ENCODE measurements around the gene CSNK1D.

CSNK1D gene

GRCh38 chr17:82273327-82274133, at the start of gene CSNK1D:
TSS of gene CSNK1D (minus strand) at chr17:82273700. CDS start at chr17:82273381, 319 bp downstream.
- Mint-ChIP-seq H3K4me1 (peaks cover 31 to 43% of the 10 kb centered on the region in 2 donors), H3K9me3 (no peaks in the 10 kb centered on the region), H3K36me3 (peaks cover 17 to 25% of the 10 kb centered on the region in 2 donors)

GRCh38 chr17:82322526-82323453, 49.3 kb upstream of the CSNK1D start:
- DNase-seq = no peak
- Mint-ChIP-seq H3K27ac (peak overlapping the region; percentile 80), H3K27me3 (peaks cover 22 to 27% of the 10 kb centered on the region in 2 donors), H3K4me1 (peaks cover 6 to 20% of the 10 kb centered on the region in 2 donors), H3K4me3 (no peak overlapping the region), H3K9me3 (no peaks in the 10 kb centered on the region), H3K36me3 (no peaks in the 10 kb centered on the region)
- ATAC-seq (replicated peaks) = no peak

More at GRCh38 chr17:82273327-82274133, at the start of gene CSNK1D:
- ATAC-seq (replicated peaks) = peak; percentile 89 to 90
- Mint-ChIP-seq H3K4me3 (peak within 1 kb of the TSS; percentile 92 to 94), H3K27ac (peak within 1 kb of the TSS; percentile 99), H3K27me3 (peaks cover 0 to 3% of the 10 kb centered on the region in 2 donors)
- DNase-seq = peak; percentile 85

GRCh38 chr17:82321947-82322466, 48.5 kb upstream of the CSNK1D start:
- Mint-ChIP-seq H3K9me3 (no peaks in the 10 kb centered on the region), H3K36me3 (no peaks in the 10 kb centered on the region), H3K4me3 (peak overlapping the region; percentile 56 to 80), H3K27me3 (peaks cover 16 to 21% of the 10 kb centered on the region in 2 donors), H3K4me1 (peaks cover 6 to 20% of the 10 kb centered on the region in 2 donors), H3K27ac (peak overlapping the region; percentile 94)
- ATAC-seq (replicated peaks) = no peak
- DNase-seq = no peak

GRCh38 chr17:82320956-82321927, 47.7 kb upstream of the CSNK1D start:
- H3K4me1 Mint-ChIP-seq = peaks cover 6 to 21% of the 10 kb centered on the region in 2 donors
- peaks cover 13 to 25% of the 10 kb centered on the region in 2 donors for H3K27me3 Mint-ChIP-seq
- peak; percentile 84 to 86 for ATAC-seq (replicated peaks)
- DNase-seq = peak; percentile 50
- peak overlapping the region; percentile 78 to 80 for H3K4me3 Mint-ChIP-seq
- H3K36me3 Mint-ChIP-seq = no peaks in the 10 kb centered on the region
- H3K27ac Mint-ChIP-seq = peak overlapping the region; percentile 94
- H3K9me3 Mint-ChIP-seq = no peaks in the 10 kb centered on the region

- H3K27me3 Mint-ChIP-seq = peaks cover 19 to 32% of the 10 kb centered on the region in 2 donors
- DNase-seq = no peak
- ATAC-seq (replicated peaks) = no peak
- no peaks in the 10 kb centered on the region for H3K36me3 Mint-ChIP-seq
- no peak overlapping the region for H3K27ac Mint-ChIP-seq
- no peaks in the 10 kb centered on the region for H3K9me3 Mint-ChIP-seq
- H3K4me3 Mint-ChIP-seq = peak overlapping the region in 1 of 2 donors; percentile 58
- H3K4me1 Mint-ChIP-seq = peaks cover 13 to 31% of the 10 kb centered on the region in 2 donors
These were observed 46.8 kb upstream of the CSNK1D start for GRCh38 chr17:82320140-82320840.

GRCh38 chr17:82319619-82320062, 46.1 kb upstream of the CSNK1D start:
- ATAC-seq (replicated peaks) (no peak), DNase-seq (no peak)
- H3K4me3 Mint-ChIP-seq = no peak overlapping the region
- H3K36me3 Mint-ChIP-seq = no peaks in the 10 kb centered on the region
- peaks cover 17 to 36% of the 10 kb centered on the region in 2 donors for H3K4me1 Mint-ChIP-seq
- peaks cover 19 to 39% of the 10 kb centered on the region in 2 donors for H3K27me3 Mint-ChIP-seq
- no peak overlapping the region for H3K27ac Mint-ChIP-seq
- H3K9me3 Mint-ChIP-seq = no peaks in the 10 kb centered on the region

- Mint-ChIP-seq H3K27me3 (peaks cover 23 to 45% of the 10 kb centered on the region in 2 donors), H3K36me3 (no peaks in the 10 kb centered on the region), H3K27ac (no peak overlapping the region), H3K9me3 (no peaks in the 10 kb centered on the region), H3K4me1 (peaks cover 19 to 42% of the 10 kb centered on the region in 2 donors), H3K4me3 (no peak overlapping the region)
- no peak for DNase-seq
- no peak for ATAC-seq (replicated peaks)
These were observed 45.5 kb upstream of the CSNK1D start for GRCh38 chr17:82318772-82319606.

GRCh38 chr17:82318169-82318498, 44.6 kb upstream of the CSNK1D start:
- H3K9me3 Mint-ChIP-seq = no peaks in the 10 kb centered on the region
- peaks cover 19 to 39% of the 10 kb centered on the region in 2 donors for H3K4me1 Mint-ChIP-seq
- peaks cover 26 to 46% of the 10 kb centered on the region in 2 donors for H3K27me3 Mint-ChIP-seq

GRCh38 chr17:82317394-82318168, 44.1 kb upstream of the CSNK1D start, which contains the start of gene CD7:
TSS of gene CD7 (minus strand) at chr17:82317608. CDS start at chr17:82317495, 113 bp downstream.
- Mint-ChIP-seq H3K4me1 (peaks cover 19 to 33% of the 10 kb centered on the region in 2 donors), H3K36me3 (no peaks in the 10 kb centered on the region), H3K27ac (no peak within 1 kb of the TSS), H3K4me3 (no peak within 1 kb of the TSS), H3K27me3 (peaks cover 21 to 41% of the 10 kb centered on the region in 2 donors), H3K9me3 (no peaks in the 10 kb centered on the region)
- DNase-seq (no peak), ATAC-seq (replicated peaks) (no peak)

More at GRCh38 chr17:82318169-82318498, 44.6 kb upstream of the CSNK1D start:
- Mint-ChIP-seq H3K4me3 (no peak overlapping the region), H3K36me3 (no peaks in the 10 kb centered on the region), H3K27ac (no peak overlapping the region)
- ATAC-seq (replicated peaks) (no peak), DNase-seq (no peak)

- DNase-seq (no peak), ATAC-seq (replicated peaks) (no peak)
- H3K4me1 Mint-ChIP-seq = peaks cover 19 to 31% of the 10 kb centered on the region in 2 donors
- peaks cover 20 to 39% of the 10 kb centered on the region in 2 donors for H3K27me3 Mint-ChIP-seq
- no peaks in the 10 kb centered on the region for H3K36me3 Mint-ChIP-seq
- H3K4me3 Mint-ChIP-seq = no peak overlapping the region
- no peak overlapping the region for H3K27ac Mint-ChIP-seq
- no peaks in the 10 kb centered on the region for H3K9me3 Mint-ChIP-seq
These were observed 43.3 kb upstream of the CSNK1D start for GRCh38 chr17:82316651-82317393.
